ENCODE measurements around the gene ZFP82. TPM values are rescaled to one million over a fixed set of nuclear protein-coding genes. Genes with fewer than 3 reads are reported as not detected.

Gene ZFP82
- total RNA-seq, 1 experiment from 2014 or later: not detected

GRCh38 chr19:36408101-36408500 lies 10.3 kb downstream of the ZFP82 start:
- peaks cover 11 to 18% of the 10 kb centered on the region in 2 experiments; a peak in 3 of 4 replicates for H3K9me3 ChIP-seq (ENCODE audit: control insufficient read depth in 1 of 2, insufficient read depth in 1 of 2, low read depth in 1 of 2, low read length in 2 of 2)
- intact Hi-C loops (cut with micrococcal nuclease): no loop called here
- no TSS peak for BruUV-seq (replicated peaks)
- ATAC-seq (no peak), DNase-seq (ENCODE audit: low read depth, low spot score) (no peak)
- no peak overlapping the region for H3K9ac ChIP-seq (ENCODE audit: low read length)
- no peaks in the 10 kb centered on the region for H3K4me1 ChIP-seq (ENCODE audit: control insufficient read depth in 1 of 2, insufficient read depth in 2 of 2, low read length in 2 of 2)
- H3K79me2 ChIP-seq (ENCODE audit: insufficient read depth, low read length): no peaks in the 10 kb centered on the region
- ChIA-PET RAD21 (ENCODE audit: low non-redundant PET in 1 of 2, low total read pairs in 2 of 2, uncharacterized antibody in 2 of 2, unreplicated experiment in 2 of 2) (no interaction called here), CTCF (no interaction called here), POLR2A (no interaction called here)
- TF ChIP-seq POLR2A (IDR thresholded peaks at IDR 0.05; ENCODE audit: borderline replicate concordance, extremely low read depth, insufficient read depth, insufficient read length): no peak
- TF ChIP-seq MAX (IDR thresholded peaks at IDR 0.05): no peak
- no peak for TF ChIP-seq TCF7L2 (IDR thresholded peaks at IDR 0.05; ENCODE audit: borderline replicate concordance, extremely low read depth, insufficient read depth, insufficient read length)
- TF ChIP-seq ZNF274 (IDR thresholded peaks at IDR 0.05; ENCODE audit: low read depth, low read length): no peak
- no peak for TF ChIP-seq REST (IDR thresholded peaks at IDR 0.05; ENCODE audit: low read depth)
- no peak for TF ChIP-seq ELF1 (IDR thresholded peaks at IDR 0.05; ENCODE audit: borderline replicate concordance, low read depth)
- H3K27ac ChIP-seq (ENCODE audit: low read depth, low read length): no peak overlapping the region
- no peaks in the 10 kb centered on the region for H4K20me1 ChIP-seq (ENCODE audit: insufficient read depth)
- no peaks in the 10 kb centered on the region for H3K36me3 ChIP-seq (ENCODE audit: control insufficient read depth in 1 of 2, insufficient read depth in 2 of 2, low read length in 2 of 2)
- no peaks in the 10 kb centered on the region for H3K9me2 ChIP-seq (ENCODE audit: insufficient read depth)
- H3K4me2 ChIP-seq (ENCODE audit: low read length): no peak overlapping the region
- H3K27me3 ChIP-seq (ENCODE audit: insufficient read depth, low read length): no peaks in the 10 kb centered on the region
- no peak overlapping the region for H3K4me3 ChIP-seq (replicated peaks in 1 of 2; ENCODE audit: low read depth in 1 of 2, low read length in 2 of 2)
- no peak overlapping the region for H2AFZ ChIP-seq (ENCODE audit: low read depth, low read length, poor library complexity, severe bottlenecking)

GRCh38 chr19:36404498-36404897 lies 13.9 kb downstream of the ZFP82 start:
- Histone ChIP-seq H3K27me3 (ENCODE audit: insufficient read depth, low read length) (no peaks in the 10 kb centered on the region), H3K4me3 (replicated peaks in 1 of 2; ENCODE audit: low read depth in 1 of 2, low read length in 2 of 2) (no peak overlapping the region), H3K4me1 (ENCODE audit: control insufficient read depth in 1 of 2, insufficient read depth in 2 of 2, low read length in 2 of 2) (no peaks in the 10 kb centered on the region), H2AFZ (ENCODE audit: low read depth, low read length, poor library complexity, severe bottlenecking) (no peak overlapping the region), H3K9me3 (ENCODE audit: control insufficient read depth in 1 of 2, insufficient read depth in 1 of 2, low read depth in 1 of 2, low read length in 2 of 2) (peaks cover 7 to 28% of the 10 kb centered on the region in 2 experiments; a peak in 3 of 4 replicates), H3K79me2 (ENCODE audit: insufficient read depth, low read length) (no peaks in the 10 kb centered on the region), H4K20me1 (ENCODE audit: insufficient read depth) (no peaks in the 10 kb centered on the region), H3K4me2 (ENCODE audit: low read length) (no peak overlapping the region), H3K9me2 (ENCODE audit: insufficient read depth) (no peaks in the 10 kb centered on the region), H3K9ac (ENCODE audit: low read length) (no peak overlapping the region), H3K36me3 (ENCODE audit: control insufficient read depth in 1 of 2, insufficient read depth in 2 of 2, low read length in 2 of 2) (no peaks in the 10 kb centered on the region), H3K27ac (ENCODE audit: low read depth, low read length) (no peak overlapping the region)
- ChIA-PET RAD21 (ENCODE audit: low non-redundant PET in 1 of 2, low total read pairs in 2 of 2, uncharacterized antibody in 2 of 2, unreplicated experiment in 2 of 2) (no interaction called here), CTCF (no interaction called here), POLR2A (no interaction called here)
- TF ChIP-seq ZNF274 (IDR thresholded peaks at IDR 0.05; ENCODE audit: low read depth, low read length) (no peak), REST (IDR thresholded peaks at IDR 0.05; ENCODE audit: low read depth) (no peak), CBX3 (IDR thresholded peaks at IDR 0.05; ENCODE audit: low read depth) (no peak), ATF3 (IDR thresholded peaks at IDR 0.05) (no peak), EGR1 (IDR thresholded peaks at IDR 0.05; ENCODE audit: low read depth) (no peak), CEBPB (IDR thresholded peaks at IDR 0.05; ENCODE audit: low read depth) (no peak), POLR2AphosphoS5 (IDR thresholded peaks at IDR 0.05; ENCODE audit: low read depth, low read length) (no peak), JUND (IDR thresholded peaks at IDR 0.05) (no peak)
- intact Hi-C loops (cut with micrococcal nuclease): no loop called here
- DNase-seq (ENCODE audit: low read depth, low spot score) (no peak), ATAC-seq (no peak)
- no TSS peak for BruUV-seq (replicated peaks)
